ENCODE data around the gene FZD1.

FZD1 gene

DNA sequence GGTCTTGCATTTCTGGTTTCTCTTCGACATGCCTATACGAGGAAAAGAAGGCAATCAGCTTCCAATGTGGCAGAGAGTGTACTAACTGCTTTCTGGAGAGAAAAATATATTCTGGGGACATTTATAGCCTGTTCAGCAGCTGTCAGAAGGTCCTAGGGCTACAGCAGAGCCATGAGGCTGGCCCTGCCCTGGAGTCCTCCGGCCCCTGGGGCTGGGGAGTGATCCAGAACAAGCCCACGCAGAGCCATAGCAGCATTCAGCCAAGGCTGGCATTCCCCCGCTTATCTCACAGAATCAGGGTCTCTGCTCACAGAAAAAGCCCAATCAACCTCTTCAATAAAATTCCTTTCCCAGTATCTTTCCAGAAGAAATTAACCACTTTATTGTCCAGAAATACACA, 48.9 kb downstream of the FZD1 start:
- no peak for TF ChIP-seq EZH2phosphoT487 (conservative IDR thresholded peaks at IDR 0.05; ENCODE audit: low read length)
- TF ChIP-seq, protein P1, sequence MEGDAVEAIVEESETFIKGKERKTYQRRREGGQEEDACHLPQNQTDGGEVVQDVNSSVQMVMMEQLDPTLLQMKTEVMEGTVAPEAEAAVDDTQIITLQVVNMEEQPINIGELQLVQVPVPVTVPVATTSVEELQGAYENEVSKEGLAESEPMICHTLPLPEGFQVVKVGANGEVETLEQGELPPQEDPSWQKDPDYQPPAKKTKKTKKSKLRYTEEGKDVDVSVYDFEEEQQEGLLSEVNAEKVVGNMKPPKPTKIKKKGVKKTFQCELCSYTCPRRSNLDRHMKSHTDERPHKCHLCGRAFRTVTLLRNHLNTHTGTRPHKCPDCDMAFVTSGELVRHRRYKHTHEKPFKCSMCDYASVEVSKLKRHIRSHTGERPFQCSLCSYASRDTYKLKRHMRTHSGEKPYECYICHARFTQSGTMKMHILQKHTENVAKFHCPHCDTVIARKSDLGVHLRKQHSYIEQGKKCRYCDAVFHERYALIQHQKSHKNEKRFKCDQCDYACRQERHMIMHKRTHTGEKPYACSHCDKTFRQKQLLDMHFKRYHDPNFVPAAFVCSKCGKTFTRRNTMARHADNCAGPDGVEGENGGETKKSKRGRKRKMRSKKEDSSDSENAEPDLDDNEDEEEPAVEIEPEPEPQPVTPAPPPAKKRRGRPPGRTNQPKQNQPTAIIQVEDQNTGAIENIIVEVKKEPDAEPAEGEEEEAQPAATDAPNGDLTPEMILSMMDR (IDR thresholded peaks at IDR 0.05; ENCODE audit: insufficient read depth, low read length, poor library complexity, severe bottlenecking): no peak
- H3F3A ChIP-seq (ENCODE audit: insufficient read depth): no peaks in the 10 kb centered on the region
- no peaks in the 10 kb centered on the region for H4K20me1 ChIP-seq (ENCODE audit: low read depth, low read length)
- H3K4me3 ChIP-seq (ENCODE audit: insufficient read depth, low read length, poor library complexity, severe bottlenecking): no peak overlapping the region
- H3K36me3 ChIP-seq (ENCODE audit: low read length): no peaks in the 10 kb centered on the region
- H3K27ac ChIP-seq (ENCODE audit: low read depth, low read length): no peak overlapping the region
- H3K27me3 ChIP-seq (ENCODE audit: low read length): no peaks in the 10 kb centered on the region
- no peaks in the 10 kb centered on the region for H3K9me2 ChIP-seq (replicated peaks; ENCODE audit: insufficient read depth, low read length)
- no peaks in the 10 kb centered on the region for H3K79me2 ChIP-seq (ENCODE audit: insufficient read depth, low read length)
- H3K4me2 ChIP-seq (ENCODE audit: low read depth, low read length, poor library complexity, severe bottlenecking): no peak overlapping the region
- no peak overlapping the region for H2AFZ ChIP-seq (ENCODE audit: low read depth, low read length, severe bottlenecking)
- H3K9ac ChIP-seq (ENCODE audit: low read length): no peak overlapping the region
- no peaks in the 10 kb centered on the region for H3K9me3 ChIP-seq (ENCODE audit: insufficient read depth, low read length)

DNA sequence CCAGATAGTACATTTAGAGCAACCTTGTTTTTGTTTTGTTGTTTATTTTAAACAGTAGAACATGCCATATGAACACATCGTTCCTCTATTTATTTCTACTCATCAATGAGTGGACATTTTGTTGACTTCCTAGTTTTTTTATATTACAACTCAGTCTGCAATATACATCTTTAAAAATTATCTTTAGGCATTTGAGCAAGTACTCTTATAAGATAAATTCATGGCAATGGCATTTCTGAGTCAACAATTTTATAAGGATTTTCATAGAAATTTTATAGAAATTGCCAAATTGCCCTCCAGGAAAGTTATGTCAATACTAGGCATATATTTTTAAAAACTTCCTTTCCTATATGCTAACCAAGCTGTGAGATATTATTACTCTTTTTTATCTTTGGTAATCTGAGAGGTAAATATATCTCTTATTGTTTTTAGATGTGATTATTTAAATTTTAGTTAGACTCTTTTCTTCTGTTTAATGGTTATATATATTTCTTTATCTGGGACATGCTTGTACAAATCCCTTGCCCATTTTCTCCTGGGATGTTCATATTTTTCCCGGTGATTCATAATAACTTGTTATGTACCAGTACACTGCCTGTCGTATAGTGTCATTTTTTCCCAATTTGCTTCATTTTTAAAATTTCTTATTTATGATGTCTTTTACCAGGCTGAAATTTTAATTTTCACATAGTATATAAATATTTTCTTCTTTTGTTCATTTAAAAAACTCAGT, 50.5 kb downstream of the FZD1 start:
- H3K79me2 ChIP-seq (ENCODE audit: insufficient read depth, low read length): no peaks in the 10 kb centered on the region
- H3K36me3 ChIP-seq (ENCODE audit: low read length): no peaks in the 10 kb centered on the region
- H2AFZ ChIP-seq (ENCODE audit: low read depth, low read length, severe bottlenecking): no peak overlapping the region
- no peak overlapping the region for H3K27ac ChIP-seq (ENCODE audit: low read depth, low read length)
- TF ChIP-seq, protein P1 (IDR thresholded peaks at IDR 0.05; ENCODE audit: insufficient read depth, low read length, poor library complexity, severe bottlenecking): no peak
- no peak for TF ChIP-seq EZH2phosphoT487 (conservative IDR thresholded peaks at IDR 0.05; ENCODE audit: low read length)
- no peak overlapping the region for H3K4me2 ChIP-seq (ENCODE audit: low read depth, low read length, poor library complexity, severe bottlenecking)
- H3K9me3 ChIP-seq (ENCODE audit: insufficient read depth, low read length): no peaks in the 10 kb centered on the region
- H3K9me2 ChIP-seq (replicated peaks; ENCODE audit: insufficient read depth, low read length): no peaks in the 10 kb centered on the region
- no peak overlapping the region for H3K9ac ChIP-seq (ENCODE audit: low read length)
- no peaks in the 10 kb centered on the region for H4K20me1 ChIP-seq (ENCODE audit: low read depth, low read length)
- H3K4me3 ChIP-seq (ENCODE audit: insufficient read depth, low read length, poor library complexity, severe bottlenecking): no peak overlapping the region
- no peaks in the 10 kb centered on the region for H3F3A ChIP-seq (ENCODE audit: insufficient read depth)
- no peaks in the 10 kb centered on the region for H3K27me3 ChIP-seq (ENCODE audit: low read length)

DNA sequence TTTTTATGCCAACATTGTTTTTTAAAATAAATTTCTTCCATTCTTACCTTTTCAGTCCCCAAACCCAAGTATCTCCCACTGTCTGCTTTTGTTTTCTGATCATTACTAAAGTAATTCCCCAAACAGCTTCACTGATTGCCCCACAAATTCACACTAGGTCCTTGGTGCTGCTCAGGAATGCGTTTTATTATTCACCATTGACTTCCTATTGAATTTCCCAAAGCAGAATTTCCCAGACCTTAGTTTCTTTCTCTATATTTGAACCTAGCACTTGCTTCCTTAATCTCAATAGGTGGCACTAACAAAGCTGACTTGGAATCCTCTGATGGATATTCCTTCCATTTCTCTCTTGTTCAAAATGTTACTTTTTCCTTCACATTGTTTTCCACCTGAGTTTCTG, 52.2 kb downstream of the FZD1 start:
- H3K27ac ChIP-seq (ENCODE audit: low read depth, low read length): no peak overlapping the region
- H2AFZ ChIP-seq (ENCODE audit: low read depth, low read length, severe bottlenecking): no peak overlapping the region
- no peaks in the 10 kb centered on the region for H3F3A ChIP-seq (ENCODE audit: insufficient read depth)
- no peaks in the 10 kb centered on the region for H3K36me3 ChIP-seq (ENCODE audit: low read length)
- H3K79me2 ChIP-seq (ENCODE audit: insufficient read depth, low read length): no peaks in the 10 kb centered on the region
- TF ChIP-seq EZH2phosphoT487 (conservative IDR thresholded peaks at IDR 0.05; ENCODE audit: low read length): no peak
- TF ChIP-seq, protein P1 (IDR thresholded peaks at IDR 0.05; ENCODE audit: insufficient read depth, low read length, poor library complexity, severe bottlenecking): no peak
- no peak overlapping the region for H3K9ac ChIP-seq (ENCODE audit: low read length)
- no peaks in the 10 kb centered on the region for H3K9me3 ChIP-seq (ENCODE audit: insufficient read depth, low read length)
- H3K4me3 ChIP-seq (ENCODE audit: insufficient read depth, low read length, poor library complexity, severe bottlenecking): no peak overlapping the region
- no peak overlapping the region for H3K4me2 ChIP-seq (ENCODE audit: low read depth, low read length, poor library complexity, severe bottlenecking)
- no peaks in the 10 kb centered on the region for H3K9me2 ChIP-seq (replicated peaks; ENCODE audit: insufficient read depth, low read length)
- H3K27me3 ChIP-seq (ENCODE audit: low read length): no peaks in the 10 kb centered on the region
- no peaks in the 10 kb centered on the region for H4K20me1 ChIP-seq (ENCODE audit: low read depth, low read length)

Data from SU-DHL-6 (cell line).